AG20443 (cell line): Measurements from ENCODE around the gene CACTIN.
"Not testable (repeated sequence)": the region's sequence is repeated elsewhere in the genome, so short reads cannot be mapped to it uniquely, and the experiment has no call there.

ENCODE experiments used
- DNase-seq: peaks from one replicate; pipeline ENCODE4 v3.0.0; 2012; ENCODE audit warnings: low spot score, mixed read lengths

CACTIN gene

GRCh38 chr19:3646336-3647092 lies 19.9 kb upstream of the CACTIN start:
- no peak for DNase-seq

GRCh38 chr19:3645726-3646125 lies 19.1 kb upstream of the CACTIN start:
- no peak for DNase-seq

GRCh38 chr19:3645067-3645396 lies 18.4 kb upstream of the CACTIN start:
- DNase-seq, result no peak

- DNase-seq, result no peak
These were observed 17.9 kb upstream of the CACTIN start for GRCh38 chr19:3644351-3645066.

- DNase-seq, result no peak
These were observed 17.2 kb upstream of the CACTIN start for GRCh38 chr19:3643674-3644313.

- no peak for DNase-seq
These were observed 16.5 kb upstream of the CACTIN start for GRCh38 chr19:3642987-3643673.

GRCh38 chr19:3642296-3642695 lies 15.7 kb upstream of the CACTIN start:
- no peak for DNase-seq

GRCh38 chr19:3641515-3642269 lies 15.1 kb upstream of the CACTIN start:
- DNase-seq, result no peak

GRCh38 chr19:3639479-3639878 lies 12.9 kb upstream of the CACTIN start:
- no peak for DNase-seq

- no peak for DNase-seq
These were observed 11.9 kb upstream of the CACTIN start for GRCh38 chr19:3638208-3639193.

GRCh38 chr19:3637621-3638020 lies 11.0 kb upstream of the CACTIN start:
- no peak for DNase-seq

GRCh38 chr19:3636962-3637361 lies 10.4 kb upstream of the CACTIN start:
- no peak for DNase-seq

- no peak for DNase-seq
These were observed 9.9 kb upstream of the CACTIN start for GRCh38 chr19:3636506-3636905.

- no peak for DNase-seq
These were observed 8.0 kb upstream of the CACTIN start for GRCh38 chr19:3634496-3635045.

GRCh38 chr19:3633559-3633988 lies 7.0 kb upstream of the CACTIN start:
- DNase-seq, result no peak

- DNase-seq, result no peak
These were observed 6.4 kb upstream of the CACTIN start for GRCh38 chr19:3632739-3633558.

- no peak for DNase-seq
These were observed 5.5 kb upstream of the CACTIN start for GRCh38 chr19:3632098-3632497.

- DNase-seq, result no peak
These were observed 4.7 kb upstream of the CACTIN start for GRCh38 chr19:3631053-3631861.

- not testable (repeated sequence) for DNase-seq
These were observed 2.2 kb upstream of the CACTIN start for GRCh38 chr19:3628766-3629165.
